Hepatocyte (in vitro differentiated cells): Measurements from ENCODE around the gene TMEM31. TPM values are rescaled to one million over a fixed set of nuclear protein-coding genes. Genes with fewer than 3 reads are reported as not detected.

Experiments
- DNase-seq: peaks from one replicate; pipeline ENCODE4 v3.0.0-alpha.2; 2016; ENCODE audit warnings: low spot score
- H2AFZ ChIP-seq: fragments of 200-600 bp; sonication (generic); 2 replicates; pipeline ENCODE4 v1.6.0; 2016; ENCODE audit warnings: antibody characterized with exemption, mild to moderate bottlenecking
- H3K27ac ChIP-seq: fragments of 200-600 bp; sonication (generic); 2 replicates; pipeline ENCODE4 v1.5.1; 2016; ENCODE audit warnings: mild to moderate bottlenecking
- H3K27me3 ChIP-seq: fragments of 200-600 bp; sonication (generic); 2 replicates; pipeline ENCODE4 v1.6.1; 2016
- H3K36me3 ChIP-seq: fragments of 200-600 bp; sonication (generic); replicated peaks from 2 replicates; pipeline ENCODE4 v1.5.1; 2016; ENCODE audit warnings: low read depth; ENCODE audit not compliant: insufficient read depth
- H3K4me1 ChIP-seq: fragments of 200-600 bp; sonication (generic); 2 replicates; pipeline ENCODE4 v1.5.1; 2016; ENCODE audit warnings: mild to moderate bottlenecking, moderate library complexity; ENCODE audit not compliant: insufficient read depth
- H3K4me2 ChIP-seq: fragments of 200-600 bp; sonication (generic); 2 replicates; pipeline ENCODE4 v1.6.0; 2016
- H3K4me3 ChIP-seq: fragments of 200-600 bp; sonication (generic); 2 replicates; pipeline ENCODE4 v1.5.1; 2016; ENCODE audit warnings: mild to moderate bottlenecking
- H3K79me2 ChIP-seq: fragments of 200-600 bp; sonication (generic); 2 replicates; pipeline ENCODE4 v1.6.0; 2017; ENCODE audit warnings: mild to moderate bottlenecking
- H3K9me2 ChIP-seq: fragments of 200-600 bp; sonication (generic); replicated peaks from 2 replicates; pipeline ENCODE4 v1.6.0; 2017; ENCODE audit warnings: mild to moderate bottlenecking; ENCODE audit not compliant: insufficient read depth
- H3K9me3 ChIP-seq: fragments of 200-600 bp; sonication (generic); 2 replicates; pipeline ENCODE4 v1.5.1; 2016; ENCODE audit warnings: low read depth, mild to moderate bottlenecking
- H4K20me1 ChIP-seq: fragments of 200-600 bp; sonication (generic); 2 replicates; pipeline ENCODE4 v1.6.0; 2016; ENCODE audit warnings: mild to moderate bottlenecking; ENCODE audit not compliant: insufficient read depth, poor library complexity, severe bottlenecking
- EZH2 ChIP-seq: fragments of 200-600 bp; sonication (generic); IDR thresholded peaks from 2 replicates; pipeline ENCODE4 v1.6.1; 2016; ENCODE audit warnings: antibody characterized with exemption, mild to moderate bottlenecking, borderline replicate concordance
- EZH2phosphoT487 ChIP-seq: fragments of 200-600 bp; sonication (generic); IDR thresholded peaks from one replicate; pipeline ENCODE4 v1.6.1; 2018; ENCODE audit warnings: antibody characterized with exemption, mild to moderate bottlenecking, low read depth, moderate library complexity; ENCODE audit not compliant: unreplicated experiment, severe bottlenecking
- WGBS: methylation state at CpG from one replicate; pipeline ENCODE4 v1.1.6; 2016; ENCODE audit warnings: low lambda C conversion rate; ENCODE audit errors: missing lambda C conversion rate; 5-methylcytosine and 5-hydroxymethylcytosine counted together
- polyA plus RNA-seq: library from polyadenylated mRNA; unstranded; fragments of >200 nt; fragmentation: Nextera tagmentation; extraction: Ambion mirVana; gene quantifications from 2 replicates; pipeline ENCODE4 v1.2.1, GENCODE V29; 2016
- total RNA-seq: library from RNA; depleted of rRNA; stranded (reverse); fragments of >200 nt; gene quantifications from 2 replicates; pipeline ENCODE4 v1.2.3, GENCODE V29; 2014
- TF ChIP-seq, protein P1 (sequence below): fragments of 200-600 bp; sonication (generic); IDR thresholded peaks from 2 replicates; pipeline ENCODE4 v1.5.1; 2016; ENCODE audit warnings: antibody characterized with exemption, mild to moderate bottlenecking; ENCODE audit not compliant: poor library complexity

Gene TMEM31
- total and polyA plus RNA-seq, 2 experiments from 2014 or later = 1.1 TPM; not detected in 1

DNA sequence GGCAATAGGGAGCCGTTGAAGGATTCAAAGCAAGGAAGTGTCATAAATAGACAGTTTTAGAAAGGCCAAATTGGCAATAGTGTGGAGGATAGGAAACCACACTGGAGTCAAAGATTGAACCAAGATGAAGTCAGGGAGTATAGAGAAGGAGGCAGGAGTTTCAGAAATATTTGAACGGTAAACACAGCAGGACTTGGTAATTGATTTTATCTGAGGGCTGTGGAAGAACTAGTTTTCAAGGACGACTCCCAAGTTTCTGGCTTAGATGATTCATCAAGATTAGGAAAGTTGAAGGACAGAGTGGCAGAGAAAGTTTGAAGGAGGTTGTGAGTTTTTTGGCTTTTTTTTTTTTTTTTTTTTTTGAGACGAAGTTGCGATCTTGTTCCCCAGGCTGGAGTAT is 11.5 kb upstream of the TMEM31 start:
- H3K27ac ChIP-seq = no peak overlapping the region
- H4K20me1 ChIP-seq = no peaks in the 10 kb centered on the region
- H3K9me3 ChIP-seq = no peaks in the 10 kb centered on the region
- H3K4me1 ChIP-seq = no peaks in the 10 kb centered on the region
- TF ChIP-seq, protein P1, sequence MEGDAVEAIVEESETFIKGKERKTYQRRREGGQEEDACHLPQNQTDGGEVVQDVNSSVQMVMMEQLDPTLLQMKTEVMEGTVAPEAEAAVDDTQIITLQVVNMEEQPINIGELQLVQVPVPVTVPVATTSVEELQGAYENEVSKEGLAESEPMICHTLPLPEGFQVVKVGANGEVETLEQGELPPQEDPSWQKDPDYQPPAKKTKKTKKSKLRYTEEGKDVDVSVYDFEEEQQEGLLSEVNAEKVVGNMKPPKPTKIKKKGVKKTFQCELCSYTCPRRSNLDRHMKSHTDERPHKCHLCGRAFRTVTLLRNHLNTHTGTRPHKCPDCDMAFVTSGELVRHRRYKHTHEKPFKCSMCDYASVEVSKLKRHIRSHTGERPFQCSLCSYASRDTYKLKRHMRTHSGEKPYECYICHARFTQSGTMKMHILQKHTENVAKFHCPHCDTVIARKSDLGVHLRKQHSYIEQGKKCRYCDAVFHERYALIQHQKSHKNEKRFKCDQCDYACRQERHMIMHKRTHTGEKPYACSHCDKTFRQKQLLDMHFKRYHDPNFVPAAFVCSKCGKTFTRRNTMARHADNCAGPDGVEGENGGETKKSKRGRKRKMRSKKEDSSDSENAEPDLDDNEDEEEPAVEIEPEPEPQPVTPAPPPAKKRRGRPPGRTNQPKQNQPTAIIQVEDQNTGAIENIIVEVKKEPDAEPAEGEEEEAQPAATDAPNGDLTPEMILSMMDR = no peak
- TF ChIP-seq EZH2 (no peak), EZH2phosphoT487 (no peak)
- no peak overlapping the region for H2AFZ ChIP-seq
- H3K79me2 ChIP-seq = no peaks in the 10 kb centered on the region
- H3K36me3 ChIP-seq = no peaks in the 10 kb centered on the region
- no peak overlapping the region for H3K4me3 ChIP-seq
- DNase-seq = no peak
- no peaks in the 10 kb centered on the region for H3K27me3 ChIP-seq
- no peak overlapping the region for H3K4me2 ChIP-seq
- H3K9me2 ChIP-seq = no peaks in the 10 kb centered on the region
- WGBS = 60% methylated on average over 5 of the region's 5 CpGs

DNA sequence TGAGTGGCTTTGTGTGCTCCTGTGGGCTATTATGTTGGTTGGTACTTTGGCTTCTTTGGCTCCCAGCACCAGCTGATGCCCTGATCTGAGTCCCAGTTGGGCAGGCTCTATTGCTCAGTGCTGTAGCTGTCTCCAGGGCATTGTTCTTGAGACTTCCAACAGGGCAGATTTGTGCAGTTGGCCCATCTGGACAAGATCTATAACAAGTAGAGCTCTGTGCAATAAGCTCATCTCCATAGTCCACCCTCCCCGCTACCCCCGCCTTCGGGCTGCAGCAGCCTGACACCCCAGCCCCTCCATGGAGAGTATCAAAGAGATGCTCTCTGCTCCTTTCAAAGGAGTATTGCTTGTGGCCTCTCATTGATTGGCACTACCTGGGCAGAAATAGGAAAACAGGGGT is 5.8 kb upstream of the TMEM31 start:
- Histone ChIP-seq H3K9me2 (no peaks in the 10 kb centered on the region), H3K27ac (no peak overlapping the region), H3K36me3 (no peaks in the 10 kb centered on the region), H3K4me3 (no peak overlapping the region), H4K20me1 (no peaks in the 10 kb centered on the region), H3K4me1 (no peaks in the 10 kb centered on the region), H2AFZ (no peak overlapping the region), H3K27me3 (no peaks in the 10 kb centered on the region), H3K79me2 (no peaks in the 10 kb centered on the region), H3K9me3 (no peaks in the 10 kb centered on the region), H3K4me2 (no peak overlapping the region)
- TF ChIP-seq, protein P1 = no peak
- no peak for TF ChIP-seq EZH2phosphoT487
- TF ChIP-seq EZH2 = no peak
- no peak for DNase-seq
- WGBS = 91% methylated on average over 3 of the region's 3 CpGs

DNA sequence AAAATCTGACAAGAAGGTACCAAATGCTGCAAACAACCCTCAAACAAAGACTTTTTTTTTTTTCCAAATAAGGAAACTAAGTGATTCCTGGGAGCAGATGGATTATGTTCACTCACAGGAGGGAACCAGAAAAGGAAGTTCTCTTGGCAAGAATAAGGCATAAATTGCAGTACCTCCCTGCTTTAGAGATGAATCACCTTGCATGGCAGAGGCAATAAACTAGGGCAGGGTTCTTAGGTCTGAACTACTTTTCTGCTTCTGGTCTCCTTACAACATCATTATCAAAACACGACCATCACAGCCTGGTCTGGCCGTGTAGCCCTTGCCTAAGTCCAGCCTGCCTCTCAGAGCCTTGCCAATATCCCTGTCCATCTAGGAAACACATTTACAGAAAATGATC is 6.3 kb downstream of the TMEM31 start:
- H4K20me1 ChIP-seq = no peaks in the 10 kb centered on the region
- no peaks in the 10 kb centered on the region for H3K4me1 ChIP-seq
- H3K9me2 ChIP-seq = no peaks in the 10 kb centered on the region
- H3K4me3 ChIP-seq = no peak overlapping the region
- peak overlapping the region; percentile 70 for H3K27ac ChIP-seq
- 35% methylated on average over 2 of the region's 2 CpGs for WGBS
- H3K9me3 ChIP-seq = no peaks in the 10 kb centered on the region
- H3K27me3 ChIP-seq = no peaks in the 10 kb centered on the region
- H3K4me2 ChIP-seq = no peak overlapping the region
- TF ChIP-seq, protein P1 = no peak
- TF ChIP-seq EZH2 (no peak), EZH2phosphoT487 (no peak)
- H3K36me3 ChIP-seq = no peaks in the 10 kb centered on the region
- peak; percentile 58 for DNase-seq
- H2AFZ ChIP-seq = no peak overlapping the region
- no peaks in the 10 kb centered on the region for H3K79me2 ChIP-seq

DNA sequence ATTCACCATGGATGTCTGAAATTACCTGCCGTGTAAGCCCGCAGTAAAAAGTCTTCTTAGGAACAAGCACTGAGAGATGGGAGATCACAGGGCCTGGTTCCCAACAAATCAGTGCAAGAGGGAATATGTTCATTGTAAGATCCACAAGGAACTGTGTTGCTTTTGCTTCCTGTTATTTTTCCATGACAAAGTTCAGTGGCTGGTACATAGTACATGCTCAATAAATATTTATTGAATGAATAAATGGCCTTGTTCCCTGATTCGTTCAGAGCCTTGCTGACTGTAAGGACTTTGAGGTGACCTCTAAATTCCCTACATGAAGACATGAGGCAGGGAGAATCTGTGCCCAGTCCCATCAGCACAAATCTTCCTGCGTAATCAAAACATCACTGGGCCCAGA is 7.4 kb downstream of the TMEM31 start:
- Histone ChIP-seq H2AFZ (no peak overlapping the region), H3K4me2 (no peak overlapping the region), H3K4me1 (no peaks in the 10 kb centered on the region), H3K27ac (peak overlapping the region; percentile 57), H4K20me1 (no peaks in the 10 kb centered on the region), H3K9me3 (no peaks in the 10 kb centered on the region), H3K4me3 (no peak overlapping the region), H3K9me2 (no peaks in the 10 kb centered on the region), H3K79me2 (no peaks in the 10 kb centered on the region), H3K27me3 (no peaks in the 10 kb centered on the region), H3K36me3 (no peaks in the 10 kb centered on the region)
- 90% methylated on average over 4 of the region's 4 CpGs for WGBS
- no peak for DNase-seq
- no peak for TF ChIP-seq EZH2phosphoT487
- TF ChIP-seq, protein P1 = no peak
- no peak for TF ChIP-seq EZH2
